ENCODE data around the gene DCST1.

DCST1 gene

DNA sequence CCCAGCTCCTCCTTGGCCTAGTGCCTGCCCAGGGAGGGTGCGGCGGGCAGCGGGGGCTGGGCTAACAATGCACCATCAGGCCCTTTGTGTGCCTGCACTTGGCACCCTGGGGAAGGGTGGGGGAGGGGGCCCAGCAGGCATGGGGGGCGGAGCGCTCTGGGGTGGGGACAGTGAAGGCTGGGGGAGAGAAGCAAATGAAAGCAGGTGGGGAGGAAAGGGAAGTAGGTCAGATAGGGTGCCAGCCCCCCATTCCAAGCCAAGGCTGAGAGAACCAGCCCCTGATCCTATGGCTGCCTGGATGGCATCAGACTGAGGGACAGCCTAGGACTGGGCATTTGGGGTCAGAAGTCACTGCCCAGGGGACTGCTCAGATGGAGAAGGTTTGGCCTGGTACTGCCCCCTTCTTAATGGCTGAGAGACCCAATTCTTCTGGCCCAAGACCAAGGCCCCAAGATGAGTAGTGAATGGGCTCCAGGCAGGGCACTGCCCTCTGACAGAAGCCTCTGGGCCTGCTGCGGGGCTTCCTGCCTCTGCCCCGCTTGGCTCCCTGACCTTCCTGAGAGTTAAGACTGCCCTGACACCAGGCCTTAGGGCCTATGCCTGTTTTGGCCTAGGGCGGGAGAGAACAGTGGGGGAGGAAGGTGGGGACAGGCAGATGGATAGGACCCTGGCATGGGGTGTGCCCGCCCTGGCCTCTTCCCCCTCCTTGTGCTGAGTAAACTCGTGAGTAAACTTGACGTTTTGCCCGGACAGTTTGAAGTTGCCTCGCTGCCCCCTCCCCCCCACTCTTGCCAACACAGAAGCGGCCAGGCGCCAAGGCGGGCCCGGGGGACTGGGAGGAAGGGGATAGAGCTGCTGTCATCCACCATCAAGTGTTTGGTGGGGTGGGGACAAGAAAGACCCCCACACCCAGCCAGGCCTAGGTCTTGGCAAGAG lies 28.3 kb upstream of the DCST1 start:
- TF ChIP-seq, protein P1, sequence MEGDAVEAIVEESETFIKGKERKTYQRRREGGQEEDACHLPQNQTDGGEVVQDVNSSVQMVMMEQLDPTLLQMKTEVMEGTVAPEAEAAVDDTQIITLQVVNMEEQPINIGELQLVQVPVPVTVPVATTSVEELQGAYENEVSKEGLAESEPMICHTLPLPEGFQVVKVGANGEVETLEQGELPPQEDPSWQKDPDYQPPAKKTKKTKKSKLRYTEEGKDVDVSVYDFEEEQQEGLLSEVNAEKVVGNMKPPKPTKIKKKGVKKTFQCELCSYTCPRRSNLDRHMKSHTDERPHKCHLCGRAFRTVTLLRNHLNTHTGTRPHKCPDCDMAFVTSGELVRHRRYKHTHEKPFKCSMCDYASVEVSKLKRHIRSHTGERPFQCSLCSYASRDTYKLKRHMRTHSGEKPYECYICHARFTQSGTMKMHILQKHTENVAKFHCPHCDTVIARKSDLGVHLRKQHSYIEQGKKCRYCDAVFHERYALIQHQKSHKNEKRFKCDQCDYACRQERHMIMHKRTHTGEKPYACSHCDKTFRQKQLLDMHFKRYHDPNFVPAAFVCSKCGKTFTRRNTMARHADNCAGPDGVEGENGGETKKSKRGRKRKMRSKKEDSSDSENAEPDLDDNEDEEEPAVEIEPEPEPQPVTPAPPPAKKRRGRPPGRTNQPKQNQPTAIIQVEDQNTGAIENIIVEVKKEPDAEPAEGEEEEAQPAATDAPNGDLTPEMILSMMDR (IDR thresholded peaks at IDR 0.05; ENCODE audit: control insufficient read depth, insufficient read depth, low read depth, low read length, missing control alignments): no peak
- DNase-seq (ENCODE audit: low read depth): no peak
- H3K4me3 ChIP-seq (ENCODE audit: control insufficient read depth, low read depth, low read length): no peak overlapping the region; the same call in 1 of the 2 replicates

GRCh38 chr1:155006601-155007101 lies 27.0 kb upstream of the DCST1 start:
- no peak overlapping the region for H3K4me3 ChIP-seq (ENCODE audit: control insufficient read depth, low read depth, low read length)
- TF ChIP-seq, protein P1 (IDR thresholded peaks at IDR 0.05; ENCODE audit: control insufficient read depth, insufficient read depth, low read depth, low read length, missing control alignments): no peak
- no peak for DNase-seq (ENCODE audit: low read depth)

DNA sequence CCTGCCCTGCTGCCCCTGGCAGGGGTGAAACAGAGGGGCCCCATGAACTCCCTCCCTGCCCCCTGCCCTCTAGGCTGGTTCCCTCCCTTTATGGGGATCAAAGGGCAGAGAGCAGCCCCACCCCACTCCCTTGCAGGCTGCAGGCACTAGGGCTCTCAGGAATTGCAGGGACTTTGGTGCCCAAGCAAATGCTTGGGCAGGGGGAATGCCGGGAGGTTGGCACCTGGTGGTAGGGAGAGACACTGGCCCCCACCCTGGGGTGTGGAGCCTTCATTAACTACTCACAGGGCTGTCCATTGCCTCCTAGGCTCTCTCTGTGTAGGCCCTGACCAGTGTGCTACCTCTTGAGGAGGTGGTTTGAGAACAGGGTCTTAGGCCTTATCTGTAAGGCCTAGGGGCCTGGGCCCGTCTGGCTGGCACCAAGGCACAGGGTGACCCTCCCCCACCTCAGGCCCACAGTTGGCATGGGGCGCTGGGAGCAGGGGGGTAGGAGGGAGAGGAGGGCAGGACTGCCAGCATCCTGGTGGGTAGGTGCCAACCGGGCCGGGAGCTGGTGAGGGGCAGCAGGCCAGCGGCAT lies 26.3 kb upstream of the DCST1 start:
- DNase-seq (ENCODE audit: low read depth): no peak
- H3K4me3 ChIP-seq (ENCODE audit: control insufficient read depth, low read depth, low read length): no peak overlapping the region
- TF ChIP-seq, protein P1 (IDR thresholded peaks at IDR 0.05; ENCODE audit: control insufficient read depth, insufficient read depth, low read depth, low read length, missing control alignments): no peak

GRCh38 chr1:155008015-155008941 lies 25.3 kb upstream of the DCST1 start:
- no peak for DNase-seq (ENCODE audit: low read depth)
- H3K4me3 ChIP-seq (ENCODE audit: control insufficient read depth, low read depth, low read length): no peak overlapping the region
- TF ChIP-seq, protein P1 (IDR thresholded peaks at IDR 0.05; ENCODE audit: control insufficient read depth, insufficient read depth, low read depth, low read length, missing control alignments): no peak

GRCh38 chr1:155009221-155009711 lies 24.4 kb upstream of the DCST1 start:
- TF ChIP-seq, protein P1 (IDR thresholded peaks at IDR 0.05; ENCODE audit: control insufficient read depth, insufficient read depth, low read depth, low read length, missing control alignments): no peak

DNA sequence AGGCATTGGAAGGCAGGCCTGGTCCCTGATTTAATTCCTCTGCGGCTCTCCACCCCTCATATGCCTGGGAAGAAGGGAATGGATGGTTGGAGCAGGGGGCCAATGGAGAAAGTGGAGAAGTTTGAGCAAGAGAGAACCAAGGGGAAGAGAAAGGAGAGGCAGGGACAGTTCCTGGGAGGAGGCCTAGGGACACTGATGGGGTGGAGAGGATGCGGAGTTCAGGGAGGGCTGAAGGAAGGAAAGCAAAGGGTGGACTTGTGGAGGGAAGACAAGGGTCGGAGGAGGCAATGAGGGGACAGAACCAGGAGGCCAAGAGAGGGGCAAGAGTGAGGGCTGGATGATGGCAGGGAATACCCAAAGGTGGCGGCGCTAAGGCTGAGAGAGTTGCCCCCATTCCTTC lies 23.9 kb upstream of the DCST1 start:
- no peak for DNase-seq (ENCODE audit: low read depth)
- H3K4me3 ChIP-seq (ENCODE audit: control insufficient read depth, low read depth, low read length): no peak overlapping the region
- TF ChIP-seq, protein P1 (IDR thresholded peaks at IDR 0.05; ENCODE audit: control insufficient read depth, insufficient read depth, low read depth, low read length, missing control alignments): no peak

More at GRCh38 chr1:155009221-155009711, 24.4 kb upstream of the DCST1 start:
- no peak for DNase-seq (ENCODE audit: low read depth)
- no peak overlapping the region for H3K4me3 ChIP-seq (ENCODE audit: control insufficient read depth, low read depth, low read length)

Measured in AG09309 (cell line).